SU-DHL-6 (cell line): ENCODE measurements around the gene RASGRP3.

Experiments
- CTCF ChIP-seq: fragments of 200-600 bp; sonication (generic); IDR thresholded peaks from one replicate; pipeline ENCODE4 v1.5.1; 2017; ENCODE audit warnings: antibody characterized with exemption, mild to moderate bottlenecking, low read length, moderate library complexity; ENCODE audit not compliant: insufficient read depth, poor library complexity, severe bottlenecking
- EZH2phosphoT487 ChIP-seq: fragments of 200-600 bp; sonication (generic), shearing (Covaris generic); conservative IDR thresholded peaks from 2 replicates; pipeline ENCODE4 v1.6.1; 2018; ENCODE audit warnings: mild to moderate bottlenecking, antibody characterized with exemption, low read length, moderate library complexity, mixed read lengths

- TF ChIP-seq CTCF, result no peak
- no peak for TF ChIP-seq EZH2phosphoT487
Measured at GRCh38 chr2:33451214-33451613, 25.2 kb upstream of the RASGRP3 start.
